ENCODE results near the gene SMG1.
"Not testable (repeated sequence)": the region's sequence is repeated elsewhere in the genome, so short reads cannot be mapped to it uniquely, and the experiment has no call there.

DNA sequence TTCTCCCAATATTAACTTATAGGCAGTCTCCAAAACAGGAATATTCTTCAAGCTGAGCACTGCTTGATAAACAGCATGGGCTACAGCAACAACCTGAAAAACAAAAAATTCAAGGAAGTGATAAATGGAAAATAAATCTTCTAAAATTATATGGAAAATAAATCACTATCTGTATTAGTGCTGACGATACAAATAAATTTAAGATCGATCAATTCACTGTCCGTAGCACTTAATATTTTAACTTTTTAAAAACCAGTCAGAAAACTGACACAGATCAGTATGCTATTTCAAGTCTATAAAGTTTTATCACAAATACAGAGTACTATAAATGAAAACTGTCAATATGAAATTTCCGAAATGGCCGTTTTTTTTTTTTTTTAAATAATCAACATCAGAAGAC, 49.9 kb downstream of the SMG1 start:
- not testable (repeated sequence) for TF ChIP-seq CTCF, POLR2A (IDR thresholded peaks at IDR 0.05)
